ENCODE results near the gene CRKL.

Gene CRKL

DNA sequence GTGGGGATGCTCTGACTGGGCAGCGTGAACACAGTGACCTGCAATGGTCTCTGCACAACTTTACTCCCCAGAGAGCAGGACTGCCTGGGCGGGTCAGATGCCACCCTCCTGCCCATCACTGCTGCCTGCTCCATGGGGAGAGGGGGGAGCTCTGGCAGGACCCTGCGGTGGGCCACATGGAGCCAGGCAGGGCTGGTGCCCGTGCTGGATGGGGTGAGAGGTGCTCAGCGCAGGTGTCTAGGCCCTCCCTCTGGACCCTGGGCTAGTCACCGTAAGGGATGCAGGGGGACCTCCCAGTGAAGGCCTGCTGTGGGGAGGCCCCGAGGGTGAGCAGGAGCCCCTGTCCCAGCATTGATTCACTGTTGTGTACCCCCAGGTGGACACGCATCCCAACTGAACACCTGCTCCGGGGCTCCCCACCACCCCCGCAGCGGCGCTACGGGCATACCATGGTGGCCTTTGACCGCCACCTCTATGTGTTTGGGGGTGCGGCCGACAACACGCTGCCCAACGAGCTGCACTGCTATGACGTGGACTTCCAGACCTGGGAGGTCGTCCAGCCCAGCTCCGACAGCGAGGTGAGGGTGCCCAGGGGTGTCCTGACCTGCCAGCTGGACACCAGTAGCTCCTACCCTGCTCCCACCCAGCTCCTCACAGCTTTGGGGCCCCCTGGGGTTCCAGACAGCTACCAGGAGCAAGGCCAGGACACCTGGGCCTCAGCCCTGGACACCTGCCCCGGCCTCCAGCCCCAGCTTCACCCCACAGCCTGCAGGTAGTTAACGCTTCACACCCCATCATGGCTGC is 74.2 kb downstream of the CRKL start:
- TF ChIP-seq, protein P1, sequence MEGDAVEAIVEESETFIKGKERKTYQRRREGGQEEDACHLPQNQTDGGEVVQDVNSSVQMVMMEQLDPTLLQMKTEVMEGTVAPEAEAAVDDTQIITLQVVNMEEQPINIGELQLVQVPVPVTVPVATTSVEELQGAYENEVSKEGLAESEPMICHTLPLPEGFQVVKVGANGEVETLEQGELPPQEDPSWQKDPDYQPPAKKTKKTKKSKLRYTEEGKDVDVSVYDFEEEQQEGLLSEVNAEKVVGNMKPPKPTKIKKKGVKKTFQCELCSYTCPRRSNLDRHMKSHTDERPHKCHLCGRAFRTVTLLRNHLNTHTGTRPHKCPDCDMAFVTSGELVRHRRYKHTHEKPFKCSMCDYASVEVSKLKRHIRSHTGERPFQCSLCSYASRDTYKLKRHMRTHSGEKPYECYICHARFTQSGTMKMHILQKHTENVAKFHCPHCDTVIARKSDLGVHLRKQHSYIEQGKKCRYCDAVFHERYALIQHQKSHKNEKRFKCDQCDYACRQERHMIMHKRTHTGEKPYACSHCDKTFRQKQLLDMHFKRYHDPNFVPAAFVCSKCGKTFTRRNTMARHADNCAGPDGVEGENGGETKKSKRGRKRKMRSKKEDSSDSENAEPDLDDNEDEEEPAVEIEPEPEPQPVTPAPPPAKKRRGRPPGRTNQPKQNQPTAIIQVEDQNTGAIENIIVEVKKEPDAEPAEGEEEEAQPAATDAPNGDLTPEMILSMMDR (IDR thresholded peaks at IDR 0.05; ENCODE audit: low read depth, low read length) = no peak
- no peak overlapping the region for H3K4me3 ChIP-seq (ENCODE audit: low read depth, low read length)

DNA sequence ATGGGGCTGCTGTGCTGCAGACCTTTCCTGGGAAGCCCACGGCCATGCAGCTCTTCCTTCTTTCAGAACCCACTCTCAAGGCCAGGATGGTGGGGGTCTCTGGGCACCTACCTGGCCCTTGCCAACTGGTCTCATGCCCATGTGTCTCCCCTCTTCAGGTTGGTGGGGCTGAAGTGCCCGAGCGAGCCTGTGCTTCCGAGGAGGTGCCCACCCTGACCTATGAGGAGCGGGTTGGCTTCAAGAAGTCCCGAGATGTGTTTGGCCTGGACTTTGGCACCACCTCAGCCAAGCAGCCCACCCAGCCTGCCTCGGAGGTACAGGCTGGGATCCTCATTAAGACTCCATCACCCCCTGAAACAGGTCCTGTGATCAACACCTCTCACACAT is 74.8 kb downstream of the CRKL start:
- H3K4me3 ChIP-seq (ENCODE audit: low read depth, low read length) = no peak overlapping the region
- TF ChIP-seq, protein P1 (IDR thresholded peaks at IDR 0.05; ENCODE audit: low read depth, low read length) = no peak

- no peak overlapping the region for H3K4me3 ChIP-seq (ENCODE audit: low read depth, low read length)
- TF ChIP-seq, protein P1 (IDR thresholded peaks at IDR 0.05; ENCODE audit: low read depth, low read length) = no peak
These were observed 75.5 kb downstream of the CRKL start for GRCh38 chr22:20992456-20993303.

- H3K4me3 ChIP-seq (ENCODE audit: low read depth, low read length) = no peak overlapping the region
- TF ChIP-seq, protein P1 (IDR thresholded peaks at IDR 0.05; ENCODE audit: low read depth, low read length) = no peak
These were observed 76.3 kb downstream of the CRKL start for GRCh38 chr22:20993304-20994127.

- no peak overlapping the region for H3K4me3 ChIP-seq (ENCODE audit: low read depth, low read length)
- TF ChIP-seq, protein P1 (IDR thresholded peaks at IDR 0.05; ENCODE audit: low read depth, low read length) = no peak
These were observed 77.1 kb downstream of the CRKL start for GRCh38 chr22:20994128-20994901.

- H3K4me3 ChIP-seq (ENCODE audit: low read depth, low read length) = no peak overlapping the region
- TF ChIP-seq, protein P1 (IDR thresholded peaks at IDR 0.05; ENCODE audit: low read depth, low read length) = no peak
These were observed 77.7 kb downstream of the CRKL start for GRCh38 chr22:20994902-20995241.
